Right cardiac atrium (tissue), 5 donors: ENCODE measurements around the gene CNIH3. TPM values are rescaled to one million over a fixed set of nuclear protein-coding genes. Genes with fewer than 3 reads are reported as not detected.
A peak's percentile ranks its signal among the peaks of the same experiment; 100 is the strongest.
"Not testable (repeated sequence)": the region's sequence is repeated elsewhere in the genome, so short reads cannot be mapped to it uniquely, and the experiment has no call there.

Experiments used
- ATAC-seq, 2 donors: fragments of 200-7000 bp; cut with Tn5 transposase; one replicate each; pipeline versions ENCODE4 v1.8.0 to v1.9.1; 2020; ENCODE audit warnings: moderate library complexity in 2 of 2, mild to moderate bottlenecking in 1 of 2
- DNase-seq, 3 donors: peaks; one replicate each; pipeline ENCODE4 v3.0.0-alpha.2; 2020
- H3K27ac ChIP-seq: one replicate; pipeline ENCODE4 v1.5.1; 2013; ENCODE audit warnings: mild to moderate bottlenecking, low read length, control low read depth, moderate library complexity
- H3K27me3 ChIP-seq: one replicate; pipeline ENCODE4 v1.6.1; 2013; ENCODE audit not compliant: control insufficient read depth, insufficient read depth
- H3K4me1 ChIP-seq: one replicate; pipeline ENCODE4 v1.6.1; 2013; ENCODE audit warnings: low read length; ENCODE audit not compliant: control insufficient read depth, insufficient read depth
- H3K4me3 ChIP-seq: one replicate; pipeline ENCODE4 v1.5.1; 2013; ENCODE audit warnings: low read length, control low read depth
- H3K9me3 ChIP-seq: one replicate; pipeline ENCODE4 v1.6.1; 2013; ENCODE audit warnings: low read length; ENCODE audit not compliant: control insufficient read depth
- WGBS: extraction: QIAGEN DNeasy Blood & Tissue Kit; methylation state at CpG from one replicate; pipeline ENCODE4 v1.1.7; 2013; 5-methylcytosine and 5-hydroxymethylcytosine counted together
- intact Hi-C, 4 donors: fragments of 100-400 bp; cut with DNase I; formaldehyde crosslinking; loops; one replicate each; pipeline versions ENCODE4 v1.11.0 to v1.14.0; 2022 to 2023
- polyA plus RNA-seq: library from polyadenylated mRNA; stranded (reverse); fragments of 200-250 nt; gene quantifications from one replicate; pipeline ENCODE4 v1.2.3, GENCODE V29; 2013
- total RNA-seq, 4 donors: library from RNA; stranded (reverse); fragmentation: NEBNext Ultra II Directional; extraction: Animal tissue kit (Norgen Biotek cat#: 25700); gene quantifications; one replicate each; pipeline ENCODE4 v1.2.1, GENCODE V29; 2021
- donor health status: healthy with polysubstance abuse.
- donor health status: DM: no; HTN: yes; CAD: no.
- donor health status: DM: no; HTN: no; CAD: no.
- donor health status: DM: no; HTN: yes; CAD: no; lungs with severe emphysema.
- donor health status: DM: yes; HTN: yes; CAD: no.

CNIH3 gene
- total and polyA plus RNA-seq, 5 donors = 0.66 to 2.3 (median 1.3) TPM

- DNase-seq, ATAC-seq, H3K27ac ChIP-seq, intact Hi-C loops, H3K27me3 ChIP-seq, H3K9me3 ChIP-seq, H3K4me1 ChIP-seq, H3K4me3 ChIP-seq: not testable (repeated sequence)
- 86% methylated on average over 3 of the region's 3 CpGs for WGBS
These were observed 70.0 kb downstream of the CNIH3 start for GRCh38 chr1:224686140-224686539.

GRCh38 chr1:224687465-224687864, 71.3 kb downstream of the CNIH3 start:
- intact Hi-C loops = no loop called here
- Histone ChIP-seq H3K9me3 (no peaks in the 10 kb centered on the region), H3K27ac (no peak overlapping the region), H3K27me3 (no peaks in the 10 kb centered on the region), H3K4me1 (no peaks in the 10 kb centered on the region), H3K4me3 (no peak overlapping the region)
- DNase-seq = no peak
- WGBS = 64% methylated on average over 4 of the region's 4 CpGs
- ATAC-seq = no peak

GRCh38 chr1:224689374-224689773, 73.3 kb downstream of the CNIH3 start:
- DNase-seq (no peak), ATAC-seq (no peak)
- no peaks in the 10 kb centered on the region for H3K4me1 ChIP-seq
- intact Hi-C loops = no loop called here
- WGBS = 62% methylated on average over 9 of the region's 9 CpGs
- no peak overlapping the region for H3K4me3 ChIP-seq
- H3K9me3 ChIP-seq = no peaks in the 10 kb centered on the region
- no peaks in the 10 kb centered on the region for H3K27me3 ChIP-seq
- no peak overlapping the region for H3K27ac ChIP-seq

GRCh38 chr1:224690576-224690975, 74.5 kb downstream of the CNIH3 start:
- H3K4me3 ChIP-seq = no peak overlapping the region
- H3K9me3 ChIP-seq = no peaks in the 10 kb centered on the region
- 98% methylated on average over 4 of the region's 4 CpGs for WGBS
- DNase-seq = no peak
- intact Hi-C loops = no loop called here
- no peak overlapping the region for H3K27ac ChIP-seq
- no peaks in the 10 kb centered on the region for H3K4me1 ChIP-seq
- H3K27me3 ChIP-seq = no peaks in the 10 kb centered on the region
- no peak for ATAC-seq

GRCh38 chr1:224691148-224691925, 75.2 kb downstream of the CNIH3 start:
- no peaks in the 10 kb centered on the region for H3K4me1 ChIP-seq
- H3K27me3 ChIP-seq = no peaks in the 10 kb centered on the region
- WGBS = 55% methylated on average over 4 of the region's 4 CpGs
- intact Hi-C loops = no loop called here
- no peak for DNase-seq
- H3K4me3 ChIP-seq = no peak overlapping the region
- ATAC-seq = no peak
- H3K9me3 ChIP-seq = no peaks in the 10 kb centered on the region
- no peak overlapping the region for H3K27ac ChIP-seq

- ATAC-seq (no peak), DNase-seq (no peak)
- Histone ChIP-seq H3K27me3 (no peaks in the 10 kb centered on the region), H3K4me3 (no peak overlapping the region), H3K4me1 (no peaks in the 10 kb centered on the region), H3K9me3 (no peaks in the 10 kb centered on the region), H3K27ac (no peak overlapping the region)
- 91% methylated on average over 3 of the region's 3 CpGs for WGBS
- intact Hi-C loops = no loop called here
These were observed 78.9 kb downstream of the CNIH3 start for GRCh38 chr1:224694969-224695368.

- Histone ChIP-seq H3K27ac (no peak overlapping the region), H3K4me1 (no peaks in the 10 kb centered on the region), H3K4me3 (no peak overlapping the region), H3K9me3 (no peaks in the 10 kb centered on the region), H3K27me3 (no peaks in the 10 kb centered on the region)
- ATAC-seq (no peak), DNase-seq (no peak)
- intact Hi-C loops = no loop called here
- 88% methylated on average over 2 of the region's 2 CpGs for WGBS
These were observed 79.9 kb downstream of the CNIH3 start for GRCh38 chr1:224696021-224696420.

GRCh38 chr1:224696891-224697765, 81.0 kb downstream of the CNIH3 start:
- no peak overlapping the region for H3K4me3 ChIP-seq
- H3K27me3 ChIP-seq = no peaks in the 10 kb centered on the region
- H3K9me3 ChIP-seq = no peaks in the 10 kb centered on the region
- 64% methylated on average over 14 of the region's 14 CpGs for WGBS
- no peaks in the 10 kb centered on the region for H3K4me1 ChIP-seq
- ATAC-seq = peak in 1 of 2 donors; percentile 27
- no peak overlapping the region for H3K27ac ChIP-seq
- intact Hi-C loops = no loop called here
- no peak for DNase-seq

- H3K4me3 ChIP-seq = no peak overlapping the region
- H3K4me1 ChIP-seq = no peaks in the 10 kb centered on the region
- H3K27me3 ChIP-seq = no peaks in the 10 kb centered on the region
- no peak overlapping the region for H3K27ac ChIP-seq
- H3K9me3 ChIP-seq = no peaks in the 10 kb centered on the region
- 66% methylated on average over 4 of the region's 4 CpGs for WGBS
- intact Hi-C loops = no loop called here
- DNase-seq = no peak
- peak in 1 of 2 donors; percentile 32 for ATAC-seq
These were observed 81.9 kb downstream of the CNIH3 start for GRCh38 chr1:224698015-224698451.

GRCh38 chr1:224700918-224701531, 84.9 kb downstream of the CNIH3 start:
- DNase-seq (no peak), ATAC-seq (no peak)
- Histone ChIP-seq H3K27ac (no peak overlapping the region), H3K27me3 (no peaks in the 10 kb centered on the region), H3K4me3 (no peak overlapping the region), H3K9me3 (no peaks in the 10 kb centered on the region), H3K4me1 (no peaks in the 10 kb centered on the region)
- intact Hi-C loops = no loop called here
- 73% methylated on average over 4 of the region's 4 CpGs for WGBS

GRCh38 chr1:224703702-224704101, 87.6 kb downstream of the CNIH3 start:
- ATAC-seq (no peak), DNase-seq (no peak)
- Histone ChIP-seq H3K27ac (no peak overlapping the region), H3K4me3 (no peak overlapping the region), H3K9me3 (no peaks in the 10 kb centered on the region), H3K27me3 (no peaks in the 10 kb centered on the region), H3K4me1 (no peaks in the 10 kb centered on the region)
- intact Hi-C loops = no loop called here
- 92% methylated on average over 7 of the region's 7 CpGs for WGBS
